Tibial artery (tissue), 4 donors: ENCODE results near the gene ARIH1.

ENCODE experiments used
- DNase-seq, 2 donors: peaks; one replicate each; pipeline ENCODE4 v3.0.0-alpha.2; 2019
- H3K27ac ChIP-seq, 2 donors: fragments of 200-600 bp; sonication (generic) in 1 of 2; 1 replicate in 1 of 2; 2 replicates in 1 of 2; pipeline ENCODE4 v1.5.1; 2018 to 2019; ENCODE audit warnings: mild to moderate bottlenecking in 1 of 2
- H3K27me3 ChIP-seq, 2 donors: fragments of 200-600 bp; sonication (generic) in 1 of 2; one replicate each; pipeline versions ENCODE4 v1.5.1 to v1.6.0; 2016 to 2019
- H3K36me3 ChIP-seq, 3 donors: fragments of 200-600 bp; sonication (generic) in 2 of 3; one replicate each; pipeline ENCODE4 v1.5.1; 2016 to 2019; ENCODE audit warnings: mild to moderate bottlenecking in 2 of 3
- H3K4me1 ChIP-seq, 4 donors: fragments of 200-600 bp; sonication (generic) in 2 of 4; 1 replicate in 3 of 4; 2 replicates in 1 of 4; pipeline ENCODE4 v1.5.1; 2016 to 2019
- H3K4me3 ChIP-seq, 2 donors: fragments of 200-600 bp; sonication (generic) in 1 of 2; 1 replicate in 1 of 2; 2 replicates in 1 of 2; pipeline ENCODE4 v1.5.1; 2018 to 2019; ENCODE audit warnings: mild to moderate bottlenecking in 2 of 2
- H3K9me3 ChIP-seq, 3 donors: fragments of 200-600 bp; sonication (generic) in 1 of 3; one replicate each; pipeline ENCODE4 v1.5.1; 2016 to 2019
- CTCF ChIP-seq, 2 experiments: fragments of 200-600 bp in 1 of 2; fragments of 450-650 bp in 1 of 2; IDR thresholded peaks; one replicate each; pipeline ENCODE4 v1.5.1; 2017 to 2019; ENCODE audit warnings: antibody characterized with exemption in 2 of 2, mild to moderate bottlenecking in 1 of 2, moderate library complexity in 1 of 2
- intact Hi-C: fragments of 100-400 bp; cut with DNase I; formaldehyde crosslinking; loops from one replicate; pipeline ENCODE4 v1.15.0; 2023; ENCODE audit warnings: low total_unique reads

ARIH1 gene

GRCh38 chr15:72590427-72590826, 116.3 kb downstream of the ARIH1 start:
- intact Hi-C loops, result no loop called here
- H3K9me3 ChIP-seq, result no peaks in the 10 kb centered on the region
- peak overlapping the region in 1 of 2 donors; percentile 28 for H3K27ac ChIP-seq
- H3K4me1 ChIP-seq, result peaks cover 0 to 17% (median 0%) of the 10 kb centered on the region in 4 donors
- H3K27me3 ChIP-seq, result no peaks in the 10 kb centered on the region
- no peak for TF ChIP-seq CTCF (IDR thresholded peaks at IDR 0.05)
- peaks cover 0 to 9% (median 3%) of the 10 kb centered on the region in 3 donors for H3K36me3 ChIP-seq
- H3K4me3 ChIP-seq, result no peak overlapping the region
- no peak for DNase-seq

- Histone ChIP-seq H3K4me3 (no peak overlapping the region), H3K9me3 (no peaks in the 10 kb centered on the region), H3K36me3 (peaks cover 0 to under 1% (median 0%) of the 10 kb centered on the region in 3 donors), H3K27ac (no peak overlapping the region), H3K4me1 (peaks cover 0 to 17% (median 0%) of the 10 kb centered on the region in 4 donors), H3K27me3 (no peaks in the 10 kb centered on the region)
- no peak for TF ChIP-seq CTCF (IDR thresholded peaks at IDR 0.05)
- no peak for DNase-seq
- intact Hi-C loops, result no loop called here
These were observed 117.2 kb downstream of the ARIH1 start for GRCh38 chr15:72591361-72591760.

- intact Hi-C loops, result no loop called here
- Histone ChIP-seq H3K27me3 (no peaks in the 10 kb centered on the region), H3K27ac (no peak overlapping the region), H3K4me3 (no peak overlapping the region), H3K36me3 (no peaks in the 10 kb centered on the region), H3K9me3 (no peaks in the 10 kb centered on the region), H3K4me1 (peaks cover 0 to 17% (median 0%) of the 10 kb centered on the region in 4 donors)
- TF ChIP-seq CTCF (IDR thresholded peaks at IDR 0.05), result no peak
- no peak for DNase-seq
These were observed 118.0 kb downstream of the ARIH1 start for GRCh38 chr15:72592097-72592496.

GRCh38 chr15:72592676-72593075, 118.5 kb downstream of the ARIH1 start:
- H3K9me3 ChIP-seq, result no peaks in the 10 kb centered on the region
- H3K36me3 ChIP-seq, result no peaks in the 10 kb centered on the region
- H3K27ac ChIP-seq, result no peak overlapping the region
- H3K4me1 ChIP-seq, result peaks cover 0 to 17% (median 0%) of the 10 kb centered on the region in 4 donors
- TF ChIP-seq CTCF (IDR thresholded peaks at IDR 0.05), result no peak
- intact Hi-C loops, result no loop called here
- DNase-seq, result no peak
- no peak overlapping the region for H3K4me3 ChIP-seq
- H3K27me3 ChIP-seq, result no peaks in the 10 kb centered on the region

GRCh38 chr15:72593838-72594237, 119.7 kb downstream of the ARIH1 start:
- Histone ChIP-seq H3K27ac (no peak overlapping the region), H3K4me3 (no peak overlapping the region), H3K36me3 (no peaks in the 10 kb centered on the region), H3K27me3 (no peaks in the 10 kb centered on the region), H3K9me3 (no peaks in the 10 kb centered on the region), H3K4me1 (peaks cover 0 to 17% (median 0%) of the 10 kb centered on the region in 4 donors)
- intact Hi-C loops, result no loop called here
- DNase-seq, result no peak
- TF ChIP-seq CTCF (IDR thresholded peaks at IDR 0.05), result no peak
